HCT116 (cell line): Measurements from ENCODE around the gene CNTD1. TPM values are rescaled to one million over a fixed set of nuclear protein-coding genes. Genes with fewer than 3 reads are reported as not detected.

Experiments
- ATAC-seq: fragments of 200-7000 bp; cut with Tn5 transposase; 2 replicates; pipeline ENCODE4 v1.9.1; 2020; ENCODE audit warnings: mild to moderate bottlenecking, moderate library complexity
- BruUV-seq: library from RNA; stranded (reverse); fragments of 400-500 nt; replicated peaks from 2 replicates; lab custom pipeline; 2021; lab: Mats Ljungman, UMichigan
- CTCF ChIA-PET: fragments of 300-600 bp; sonication (Branson Sonifier 250); formaldehyde crosslinking; loops from one replicate; lab custom pipeline; 2021; ENCODE audit warnings: antibody characterized with exemption; lab: Charles Lee
- POLR2A ChIA-PET: fragments of 300-600, 350-600 bp; sonication (Branson Sonifier 250); formaldehyde crosslinking; loops from one replicate; lab custom pipeline; 2021; ENCODE audit warnings: antibody characterized with exemption; lab: Charles Lee
- RAD21 ChIA-PET, 2 experiments: fragments of 300-600 bp; sonication (Branson Sonifier 250); formaldehyde crosslinking; loops; one replicate each; lab custom pipeline; 2023; ENCODE audit warnings: low total read pairs in 2 of 2; ENCODE audit not compliant: uncharacterized antibody in 2 of 2, unreplicated experiment in 2 of 2, low non-redundant PET in 1 of 2; lab: Charles Lee
- DNase-seq: peaks from one replicate; pipeline ENCODE4 v3.0.0-alpha.2; 2010; ENCODE audit warnings: low read depth, low spot score
- H2AFZ ChIP-seq: fragments of 200-600 bp; shearing (Covaris generic), sonication (generic); 2 replicates; pipeline ENCODE4 v1.6.1; 2017; ENCODE audit warnings: low read depth, mixed run types, mixed read lengths, antibody characterized with exemption, low read length; ENCODE audit not compliant: poor library complexity, severe bottlenecking
- H3K27ac ChIP-seq: 2 replicates; pipeline ENCODE4 v1.5.1; 2012; ENCODE audit warnings: low read depth, low read length
- H3K27me3 ChIP-seq: fragments of 200-600 bp; sonication (generic); 2 replicates; pipeline ENCODE4 v1.6.1; 2016; ENCODE audit warnings: mixed run types, low read length, mixed read lengths; ENCODE audit not compliant: insufficient read depth
- H3K36me3 ChIP-seq, 2 experiments: fragments of 200-500 bp in 1 of 2; fragments of 200-600 bp in 1 of 2; sonication (Bioruptor generic) in 1 of 2; sonication (generic) in 1 of 2; 2 replicates each; pipeline versions ENCODE4 v1.5.1 to v1.6.1; 2014 to 2016; ENCODE audit warnings: low read length in 2 of 2, inconsistent platforms in 1 of 2, mixed read lengths in 1 of 2, mixed run types in 1 of 2; ENCODE audit not compliant: insufficient read depth in 2 of 2, control insufficient read depth in 1 of 2
- H3K4me1 ChIP-seq, 2 experiments: fragments of 200-600 bp in 1 of 2; sonication (generic) in 1 of 2; 2 replicates each; pipeline versions ENCODE4 v1.5.1 to v1.6.1; 2012 to 2017; ENCODE audit warnings: low read length in 2 of 2, inconsistent platforms in 1 of 2, mild to moderate bottlenecking in 1 of 2, mixed read lengths in 1 of 2, mixed run types in 1 of 2, moderate library complexity in 1 of 2; ENCODE audit not compliant: insufficient read depth in 2 of 2, control insufficient read depth in 1 of 2
- H3K4me2 ChIP-seq: fragments of 200-600 bp; sonication (generic); 2 replicates; pipeline ENCODE4 v1.6.1; 2017; ENCODE audit warnings: mixed run types, low read length, mixed read lengths
- H3K4me3 ChIP-seq, 2 experiments: fragments of 200-600 bp in 1 of 2; sonication (generic) in 1 of 2; replicated peaks in 1 of 2; 2 replicates each; pipeline ENCODE4 v1.5.1; 2011 to 2016; ENCODE audit warnings: low read length in 2 of 2, control low read depth in 1 of 2, low read depth in 1 of 2, mild to moderate bottlenecking in 1 of 2, mixed read lengths in 1 of 2, mixed run types in 1 of 2
- H3K79me2 ChIP-seq: fragments of 200-600 bp; sonication (generic); 2 replicates; pipeline ENCODE4 v1.6.1; 2017; ENCODE audit warnings: mild to moderate bottlenecking, mixed run types, low read length, moderate library complexity, mixed read lengths; ENCODE audit not compliant: insufficient read depth
- H3K9ac ChIP-seq: fragments of 200-600 bp; sonication (generic); 2 replicates; pipeline ENCODE4 v1.6.1; 2016; ENCODE audit warnings: low read length, mixed read lengths
- H3K9me2 ChIP-seq: fragments of 200-600 bp; sonication (generic), shearing (Covaris generic); 2 replicates; pipeline ENCODE4 v1.6.1; 2017; ENCODE audit warnings: mixed run types, mild to moderate bottlenecking, moderate library complexity; ENCODE audit not compliant: insufficient read depth
- H3K9me3 ChIP-seq, 2 experiments: fragments of 200-500 bp in 1 of 2; fragments of 200-600 bp in 1 of 2; sonication (Bioruptor generic) in 1 of 2; sonication (generic) in 1 of 2; 2 replicates each; pipeline ENCODE4 v1.6.1; 2014 to 2017; ENCODE audit warnings: low read length in 2 of 2, mixed read lengths in 2 of 2, inconsistent platforms in 1 of 2, low read depth in 1 of 2, mild to moderate bottlenecking in 1 of 2, mixed run types in 1 of 2, moderate library complexity in 1 of 2; ENCODE audit not compliant: control insufficient read depth in 1 of 2, insufficient read depth in 1 of 2
- H4K20me1 ChIP-seq: fragments of 200-600 bp; sonication (generic), shearing (Covaris generic); 2 replicates; pipeline ENCODE4 v1.6.1; 2017; ENCODE audit warnings: mixed run types, mild to moderate bottlenecking, moderate library complexity; ENCODE audit not compliant: insufficient read depth
- ATF3 ChIP-seq: IDR thresholded peaks from 2 replicates; pipeline ENCODE4 v1.6.1; 2012
- CBX3 ChIP-seq: IDR thresholded peaks from 2 replicates; pipeline ENCODE4 v1.6.1; 2012; ENCODE audit warnings: low read depth
- ELF1 ChIP-seq: IDR thresholded peaks from 2 replicates; pipeline ENCODE4 v1.6.1; 2012; ENCODE audit warnings: low read depth, borderline replicate concordance
- POLR2A ChIP-seq: IDR thresholded peaks from 2 replicates; pipeline ENCODE4 v1.7.0; 2011; ENCODE audit warnings: borderline replicate concordance; ENCODE audit not compliant: insufficient read depth, insufficient read length; ENCODE audit errors: extremely low read depth
- POLR2AphosphoS5 ChIP-seq: IDR thresholded peaks from 2 replicates; pipeline ENCODE4 v1.6.1; 2011; ENCODE audit warnings: mild to moderate bottlenecking, low read depth, low read length, moderate library complexity
- REST ChIP-seq: IDR thresholded peaks from 2 replicates; pipeline ENCODE4 v1.6.1; 2012; ENCODE audit warnings: low read depth
- SIN3A ChIP-seq: IDR thresholded peaks from 2 replicates; pipeline ENCODE4 v1.6.1; 2012; ENCODE audit warnings: low read depth
- TCF7L2 ChIP-seq: IDR thresholded peaks from 2 replicates; pipeline ENCODE4 v1.7.0; 2011; ENCODE audit warnings: borderline replicate concordance, inconsistent platforms; ENCODE audit not compliant: insufficient read depth, insufficient read length; ENCODE audit errors: extremely low read depth
- YY1 ChIP-seq: IDR thresholded peaks from 2 replicates; pipeline ENCODE4 v1.6.1; 2011; ENCODE audit warnings: low read length, low read depth, moderate library complexity, mild to moderate bottlenecking; ENCODE audit not compliant: insufficient replicate concordance; ENCODE audit errors: extremely low read depth
- ZFX ChIP-seq: fragments of 450-650 bp; IDR thresholded peaks from 2 replicates; pipeline ENCODE4 v1.6.1; 2017
- ZNF274 ChIP-seq: fragments of 200-500 bp; sonication (Bioruptor generic); IDR thresholded peaks from 2 replicates; pipeline ENCODE4 v1.6.1; 2014; ENCODE audit warnings: mild to moderate bottlenecking, low read depth, low read length, inconsistent platforms
- intact Hi-C: fragments of 100-400 bp; cut with micrococcal nuclease; formaldehyde crosslinking; loops from 2 replicates; pipeline ENCODE4 v1.10.0; 2022
- total RNA-seq: library from RNA; stranded (reverse); gene quantifications from one replicate; pipeline ENCODE4 v1.2.1, GENCODE V29; 2021; ENCODE audit not compliant: unreplicated experiment

The CNTD1 gene
- total RNA-seq, 1 experiment from 2014 or later, result not detected

DNA sequence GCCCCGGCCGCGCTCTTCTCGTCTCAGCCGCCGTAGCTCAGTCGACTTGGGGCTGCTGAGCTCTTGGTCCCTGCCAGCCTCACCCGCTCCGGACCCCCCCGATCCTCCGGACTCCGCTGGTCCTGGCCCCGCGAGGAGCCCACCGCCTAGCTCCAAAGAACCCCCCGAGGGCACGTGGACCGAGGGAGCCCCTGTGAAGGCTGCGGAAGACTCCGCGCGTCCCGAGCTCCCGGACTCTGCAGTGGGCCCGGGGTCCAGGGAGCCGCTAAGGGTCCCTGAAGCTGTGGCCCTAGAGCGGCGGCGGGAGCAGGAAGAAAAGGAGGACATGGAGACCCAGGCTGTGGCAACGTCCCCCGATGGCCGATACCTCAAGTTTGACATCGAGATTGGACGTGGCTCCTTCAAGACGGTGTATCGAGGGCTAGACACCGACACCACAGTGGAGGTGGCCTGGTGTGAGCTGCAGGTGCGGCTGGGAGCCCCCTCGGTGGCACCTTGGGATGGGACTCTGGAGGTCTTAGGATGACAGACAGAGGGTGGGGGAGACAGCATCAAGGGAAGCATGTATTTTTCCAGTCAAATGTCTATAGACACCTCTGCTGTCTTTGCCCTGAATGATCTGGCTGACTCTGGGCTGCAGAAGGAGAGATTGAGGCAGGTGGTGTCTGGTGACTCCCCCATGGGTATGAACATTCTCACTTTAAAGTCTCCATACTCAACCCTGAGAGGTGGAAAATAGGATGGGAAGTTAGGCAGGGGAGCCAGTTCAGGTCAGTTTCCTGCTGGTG lies 17.6 kb upstream of the CNTD1 start:
- peaks cover 3 to 20% of the 10 kb centered on the region in 2 experiments; a peak in 3 of 4 replicates for H3K4me1 ChIP-seq
- no peak for TF ChIP-seq REST
- TF ChIP-seq CBX3, result no peak
- no peak for TF ChIP-seq ZNF274
- no peak for TF ChIP-seq SIN3A
- no peak for TF ChIP-seq ELF1
- TF ChIP-seq YY1, result no peak
- no peak for TF ChIP-seq POLR2A
- no peak for TF ChIP-seq TCF7L2
- no peak for TF ChIP-seq ATF3
- no peak for TF ChIP-seq POLR2AphosphoS5
- no peak for TF ChIP-seq ZFX
- TF ChIP-seq, all 23 proteins: peak for 0
- no peak for DNase-seq
- H3K9ac ChIP-seq, result no peak overlapping the region
- no peaks in the 10 kb centered on the region for H3K9me3 ChIP-seq
- no peaks in the 10 kb centered on the region for H3K27me3 ChIP-seq
- ChIA-PET CTCF (no interaction called here), POLR2A (no interaction called here), RAD21 (no interaction called here)
- H2AFZ ChIP-seq, result no peak overlapping the region
- H3K36me3 ChIP-seq, result peaks cover 10 to 20% of the 10 kb centered on the region in 2 experiments
- ATAC-seq, result no peak
- no TSS peak for BruUV-seq
- no peak overlapping the region for H3K27ac ChIP-seq
- no peak overlapping the region for H3K4me2 ChIP-seq
- no peaks in the 10 kb centered on the region for H3K9me2 ChIP-seq
- intact Hi-C loops, result no loop called here
- H3K79me2 ChIP-seq, result no peaks in the 10 kb centered on the region
- H3K4me3 ChIP-seq, result no peak overlapping the region
- no peaks in the 10 kb centered on the region for H4K20me1 ChIP-seq
